GM12878 (cell line): Measurements from ENCODE around the gene CIAPIN1. TPM values are rescaled to one million over a fixed set of nuclear protein-coding genes. Genes with fewer than 3 reads are reported as not detected.

Experiments
- ATAC-seq: fragments of 200-7000 bp; cut with Tn5 transposase; 3 replicates; pipeline ENCODE4 v1.9.1; 2020; ENCODE audit warnings: mild to moderate bottlenecking, moderate library complexity
- BruUV-seq: library from RNA; stranded (reverse); fragments of 400-500 nt; replicated peaks from 2 replicates; lab custom pipeline; 2021; lab: Mats Ljungman, UMichigan
- CTCF ChIA-PET: fragments of 300-600 bp; sonication (Branson Sonifier 250); formaldehyde crosslinking; extraction: SDS; loops from one replicate; lab custom pipeline; 2021; ENCODE audit warnings: inconsistent platforms; lab: Yijun Ruan, JAX
- POLR2A ChIA-PET: fragments of 350-600 bp; formaldehyde crosslinking; extraction: SDS; loops from one replicate; lab custom pipeline; 2021; ENCODE audit warnings: inconsistent platforms; lab: Charles Lee
- RAD21 ChIA-PET: fragments of 300-600 bp; sonication (Branson Sonifier 250); formaldehyde crosslinking; loops from one replicate; lab custom pipeline; 2023; ENCODE audit warnings: antibody characterized with exemption; ENCODE audit not compliant: unreplicated experiment; lab: Charles Lee
- SMC1A ChIA-PET: fragments of 300-600 bp; sonication (Branson Sonifier 250); formaldehyde crosslinking; loops from one replicate; lab custom pipeline; 2023; ENCODE audit not compliant: unreplicated experiment, uncharacterized antibody; lab: Charles Lee
- DNase-seq: peaks from one replicate; pipeline ENCODE4 v3.0.0-alpha.2; 2011; ENCODE audit warnings: low read depth, low spot score
- FAIRE-seq: peaks from 3 replicates; lab custom pipeline; 2011; peaks lifted over from hg19 to GRCh38; lab: Jason Lieb, UNC
- H2AFZ ChIP-seq: 2 replicates; pipeline ENCODE4 v1.6.0; 2011; ENCODE audit warnings: low read depth, low read length, control low read depth; ENCODE audit not compliant: control insufficient read depth
- H3K27ac ChIP-seq: 2 replicates; pipeline ENCODE4 v1.5.1; 2011; ENCODE audit warnings: control low read depth; ENCODE audit not compliant: control insufficient read depth, insufficient read depth
- H3K27me3 ChIP-seq, 2 experiments: replicated peaks in 1 of 2; 2 replicates each; pipeline versions ENCODE4 v1.6.0 to v1.6.1; 2011; ENCODE audit warnings: low read length in 1 of 2; ENCODE audit not compliant: control insufficient read depth in 2 of 2, insufficient read depth in 2 of 2
- H3K36me3 ChIP-seq, 2 experiments: 2 replicates each; pipeline ENCODE4 v1.5.1; 2011; ENCODE audit warnings: low read length in 1 of 2; ENCODE audit not compliant: control insufficient read depth in 2 of 2, insufficient read depth in 2 of 2
- H3K4me1 ChIP-seq: 2 replicates; pipeline ENCODE4 v1.6.1; 2011; ENCODE audit warnings: mild to moderate bottlenecking, low read length, moderate library complexity, mixed read lengths; ENCODE audit not compliant: control insufficient read depth, insufficient read depth
- H3K4me2 ChIP-seq: 2 replicates; pipeline ENCODE4 v1.6.0; 2011; ENCODE audit warnings: control low read depth; ENCODE audit not compliant: control insufficient read depth, insufficient read depth
- H3K4me3 ChIP-seq: fragments of 200-600 bp; sonication (generic); 2 replicates; pipeline ENCODE4 v1.5.1; 2016
- H3K79me2 ChIP-seq: 2 replicates; pipeline ENCODE4 v1.6.0; 2011; ENCODE audit warnings: low read length; ENCODE audit not compliant: control insufficient read depth, insufficient read depth
- H3K9ac ChIP-seq: 2 replicates; pipeline ENCODE4 v1.8.0; 2011; ENCODE audit warnings: low read length, control low read depth, mixed read lengths; ENCODE audit not compliant: control insufficient read depth, insufficient read depth
- H3K9me3 ChIP-seq: replicated peaks from 3 replicates; pipeline ENCODE4 v1.5.1; 2011; ENCODE audit warnings: mild to moderate bottlenecking, low read length; ENCODE audit not compliant: control insufficient read depth, insufficient read depth
- H4K20me1 ChIP-seq: 2 replicates; pipeline ENCODE4 v1.6.0; 2011; ENCODE audit not compliant: control insufficient read depth, insufficient read depth
- DPF2 ChIP-seq: fragments of 450-650 bp; IDR thresholded peaks from 2 replicates; pipeline ENCODE4 v1.6.1; 2017; ENCODE audit warnings: mild to moderate bottlenecking
- ESRRA ChIP-seq: IDR thresholded peaks from 2 replicates; pipeline ENCODE4 v1.6.1; 2012; ENCODE audit warnings: mild to moderate bottlenecking, low read length, improper control_type of control experiment
- NKRF ChIP-seq: fragments of 450-650 bp; conservative IDR thresholded peaks from 2 replicates; pipeline ENCODE4 v1.6.1; 2017; ENCODE audit warnings: mild to moderate bottlenecking, moderate library complexity
- PAX8 ChIP-seq: fragments of 450-650 bp; IDR thresholded peaks from 2 replicates; pipeline ENCODE4 v1.6.1; 2017; ENCODE audit warnings: mild to moderate bottlenecking, moderate library complexity
- SREBF2 ChIP-seq: IDR thresholded peaks from 2 replicates; pipeline ENCODE4 v1.6.1; 2012; ENCODE audit warnings: mild to moderate bottlenecking, low read length
- ZNF274 ChIP-seq: IDR thresholded peaks from one replicate; pipeline ENCODE4 v1.8.0; 2011; ENCODE audit not compliant: insufficient read length, insufficient read depth
- WGBS: methylation state at CpG from one replicate; pipeline ENCODE4 v1.1.6; 2016; ENCODE audit warnings: low lambda C conversion rate; ENCODE audit not compliant: insufficient replicate concordance, insufficient coverage; ENCODE audit errors: missing lambda C conversion rate; 5-methylcytosine and 5-hydroxymethylcytosine counted together
- in situ Hi-C: fragments of 300-500 bp; cut with MboI; formaldehyde crosslinking; loops from 9 replicates; pipeline ENCODE4 v1.14.3; 2018; ENCODE audit warnings: mixed read lengths
- intact Hi-C: fragments of 100-400 bp; cut with micrococcal nuclease; formaldehyde crosslinking; loops from one replicate; pipeline ENCODE4 v1.14.2; 2022; ENCODE audit not compliant: unreplicated experiment
- polyA plus RNA-seq, 11 experiments: library from polyadenylated mRNA; depleted of rRNA in 4 of 11; unstranded in 6 of 11; stranded (reverse) in 5 of 11; fragments of >200 nt; fragmentation: Nextera tagmentation in 4 of 11; fragmentation: Illumina TruSeq in 1 of 11; extraction: Ambion mirVana in 4 of 11; extraction: Trizol in 1 of 11; gene quantifications; 1 replicate in 1 of 11; 2 replicates in 10 of 11; pipeline versions ENCODE4 v1.2.1 to v1.2.3, GENCODE V29; 2011 to 2016; ENCODE audit warnings: inconsistent platforms in 2 of 11, missing spikeins in 2 of 11, low read depth in 1 of 11
- total RNA-seq, 4 experiments: library from RNA; depleted of rRNA in 3 of 4; stranded (reverse); fragments of >200 nt in 3 of 4; fragmentation: Illumina TruSeq in 1 of 4; extraction: Trizol in 1 of 4; gene quantifications; 2 replicates each; pipeline versions ENCODE4 v1.2.1 to v1.2.3, GENCODE V29; 2013 to 2021

CIAPIN1 gene
- total and polyA plus RNA-seq, 10 of the 15 experiments (the other 5 are each of a cell fraction or from before 2014, with no cell fraction given), result 46.2 to 150 (median 54.3) TPM

GRCh38 chr16:57427307-57427706, 19.9 kb downstream of the CIAPIN1 start:
- CTCF ChIA-PET, result interaction anchor here (1.2 kb wide), 1 partner anchor 9 kb away, joined by 3 read pairs; no protein-coding TSS in a partner anchor
- BruUV-seq, result no TSS peak
- H4K20me1 ChIP-seq, result no peaks in the 10 kb centered on the region

More at GRCh38 chr16:57427307-57427706, 19.9 kb downstream of the CIAPIN1 start:
- no peak overlapping the region for H3K4me3 ChIP-seq
- 93% methylated on average over 8 of the region's 8 CpGs for WGBS
- peaks cover 11 to 12% of the 10 kb centered on the region in 2 experiments for H3K36me3 ChIP-seq
- H3K27ac ChIP-seq, result no peak overlapping the region
- H2AFZ ChIP-seq, result no peak overlapping the region
- intact Hi-C loops, result no loop called here
- no peaks in the 10 kb centered on the region for H3K4me1 ChIP-seq
- H3K79me2 ChIP-seq, result no peaks in the 10 kb centered on the region
- no peak for FAIRE-seq
- DNase-seq, result no peak
- H3K4me2 ChIP-seq, result no peak overlapping the region
- H3K27me3 ChIP-seq, result no peaks in the 10 kb centered on the region
- ChIA-PET POLR2A (no interaction called here), RAD21 (interaction anchor here (0.7 to 1.5 kb wide), 2 partner anchors 10 to 626 kb away, joined by 3 to 4 read pairs; no protein-coding TSS in a partner anchor), SMC1A (interaction anchor here (0.9 kb wide), 1 partner anchor 10 kb away, joined by 5 read pairs; no protein-coding TSS in a partner anchor)
- ATAC-seq, result no peak
- TF ChIP-seq NKRF (no peak), ESRRA (no peak), DPF2 (no peak), SREBF2 (no peak), ZNF274 (no peak), PAX8 (no peak)
- in situ Hi-C loops, result no loop called here
- no peak overlapping the region for H3K9ac ChIP-seq
- H3K9me3 ChIP-seq, result no peaks in the 10 kb centered on the region
